HUDEP-2 (cell line): Measurements from ENCODE around the gene KNDC1.
"Not testable (repeated sequence)": the region's sequence is repeated elsewhere in the genome, so short reads cannot be mapped to it uniquely, and the experiment has no call there.

Experiments
- DNase-seq, 76 experiments: peaks; one replicate each; lab custom pipeline; 2025; ENCODE audit not compliant: unreplicated experiment in 76 of 76; lab: John Stamatoyannopoulos, UW

KNDC1 gene

GRCh38 chr10:133218891-133219290, 58.9 kb downstream of the KNDC1 start:
- DNase-seq, result no peak

- no peak for DNase-seq
Measured at GRCh38 chr10:133219782-133220181, 59.8 kb downstream of the KNDC1 start.

GRCh38 chr10:133221331-133221730, 61.3 kb downstream of the KNDC1 start:
- no peak for DNase-seq

- DNase-seq, result not testable (repeated sequence)
Measured at GRCh38 chr10:133221756-133222155, 61.7 kb downstream of the KNDC1 start.

- no peak for DNase-seq
Measured at GRCh38 chr10:133224076-133224475, 64.1 kb downstream of the KNDC1 start.

GRCh38 chr10:133224756-133225372, 64.8 kb downstream of the KNDC1 start:
- peak in 62 of 76 experiments; percentile 7 to 80 (median 48) for DNase-seq

- DNase-seq, result no peak
Measured at GRCh38 chr10:133225707-133226191, 65.7 kb downstream of the KNDC1 start.

- peak in 1 of 76 experiments; percentile 10 for DNase-seq
Measured at GRCh38 chr10:133226251-133226808, 66.3 kb downstream of the KNDC1 start.

GRCh38 chr10:133227256-133227655, 67.2 kb downstream of the KNDC1 start:
- DNase-seq, result no peak

GRCh38 chr10:133229265-133230043, 69.4 kb downstream of the KNDC1 start:
- no peak for DNase-seq

GRCh38 chr10:133230044-133230361, 70.0 kb downstream of the KNDC1 start, which contains the start of gene UTF1:
Gene UTF1 (plus strand): TSS chr10:133230217. CDS start chr10:133230289, 72 bp downstream.
- no peak for DNase-seq

GRCh38 chr10:133230387-133231195, 70.6 kb downstream of the KNDC1 start:
- DNase-seq, result peak in 24 of 76 experiments; percentile 6 to 50 (median 30)

GRCh38 chr10:133231244-133231945, 71.4 kb downstream of the KNDC1 start:
- DNase-seq, result no peak

- DNase-seq, result no peak
Measured at GRCh38 chr10:133231946-133232574, 72.0 kb downstream of the KNDC1 start.

GRCh38 chr10:133234796-133235195, 74.8 kb downstream of the KNDC1 start:
- DNase-seq, result not testable (repeated sequence)

- no peak for DNase-seq
Measured at GRCh38 chr10:133235265-133235855, 75.3 kb downstream of the KNDC1 start.

- no peak for DNase-seq
Measured at GRCh38 chr10:133235932-133236331, 75.9 kb downstream of the KNDC1 start.

- no peak for DNase-seq
Measured at GRCh38 chr10:133236401-133237240, 76.6 kb downstream of the KNDC1 start.

- no peak for DNase-seq
Measured at GRCh38 chr10:133237241-133237587, 77.2 kb downstream of the KNDC1 start.
